Caco-2 (cell line): ENCODE data around the gene KRT83. TPM values are rescaled to one million over a fixed set of nuclear protein-coding genes. Genes with fewer than 3 reads are reported as not detected.
"Not testable (repeated sequence)": the region's sequence is repeated elsewhere in the genome, so short reads cannot be mapped to it uniquely, and the experiment has no call there.

ENCODE experiments used
- BruUV-seq: library from RNA; stranded (reverse); fragments of 400-500 nt; replicated peaks from 2 replicates; lab custom pipeline; 2021; lab: Mats Ljungman, UMichigan
- CTCF ChIA-PET: fragments of 300-600 bp; sonication (Branson Sonifier 250); formaldehyde crosslinking; loops from one replicate; lab custom pipeline; 2022; ENCODE audit warnings: antibody characterized with exemption; lab: Charles Lee
- POLR2A ChIA-PET: fragments of 300-600 bp; sonication (Branson Sonifier 250); formaldehyde crosslinking; loops from one replicate; lab custom pipeline; 2022; ENCODE audit warnings: antibody characterized with exemption; lab: Charles Lee
- DNase-seq, 2 experiments: peaks; one replicate each; pipeline versions ENCODE4 v3.0.0 to v3.0.0-alpha.2; 2020 to 2022
- H3K27me3 ChIP-seq: replicated peaks from 2 replicates; pipeline ENCODE4 v1.6.0; 2011; ENCODE audit warnings: low read length; ENCODE audit not compliant: control insufficient read depth, insufficient read depth
- H3K36me3 ChIP-seq: 2 replicates; pipeline ENCODE4 v1.5.1; 2011; ENCODE audit warnings: low read length; ENCODE audit not compliant: control insufficient read depth, insufficient read depth
- H3K4me1 ChIP-seq: fragments of 250-450 bp; sonication (Bioruptor Pico); 2 replicates; pipeline ENCODE4 v1.5.1; 2020; ENCODE audit warnings: mild to moderate bottlenecking
- H3K4me3 ChIP-seq: 2 replicates; pipeline ENCODE4 v1.5.1; 2011; ENCODE audit warnings: low read depth, mild to moderate bottlenecking, control low read depth, low read length
- H3K9me3 ChIP-seq: fragments of 250-450 bp; sonication (Bioruptor Pico); 2 replicates; pipeline ENCODE4 v1.5.1; 2020; ENCODE audit warnings: mild to moderate bottlenecking, moderate library complexity
- H3K27ac Mint-ChIP-seq: one replicate; pipeline ENCODE4 v1.8.0; 2022; ENCODE audit warnings: mixed read lengths; ENCODE audit not compliant: unreplicated experiment
- H3K27me3 Mint-ChIP-seq: one replicate; pipeline ENCODE4 v1.8.0; 2022; ENCODE audit warnings: mixed read lengths; ENCODE audit not compliant: insufficient read depth, unreplicated experiment
- H3K36me3 Mint-ChIP-seq: one replicate; pipeline ENCODE4 v1.8.0; 2022; ENCODE audit warnings: mild to moderate bottlenecking, mixed read lengths; ENCODE audit not compliant: insufficient read depth, unreplicated experiment
- H3K4me1 Mint-ChIP-seq: one replicate; pipeline ENCODE4 v1.8.0; 2022; ENCODE audit warnings: low read depth, mixed read lengths; ENCODE audit not compliant: unreplicated experiment
- H3K4me3 Mint-ChIP-seq: one replicate; pipeline ENCODE4 v1.8.0; 2022; ENCODE audit warnings: mild to moderate bottlenecking, moderate library complexity, mixed read lengths; ENCODE audit not compliant: unreplicated experiment
- H3K9me3 Mint-ChIP-seq: one replicate; pipeline ENCODE4 v1.8.0; 2022; ENCODE audit warnings: mixed read lengths; ENCODE audit not compliant: unreplicated experiment
- intact Hi-C: fragments of 100-400 bp; cut with micrococcal nuclease; formaldehyde crosslinking; loops from one replicate; pipeline ENCODE4 v1.10.0; 2022; ENCODE audit not compliant: unreplicated experiment
- total RNA-seq: library from RNA; stranded (reverse); gene quantifications from 2 replicates; pipeline ENCODE4 v1.2.3, GENCODE V29; 2022
- TF ChIP-seq, protein P1 (sequence below), 2 experiments: fragments of 200-600 bp in 1 of 2; IDR thresholded peaks; 1 replicate in 1 of 2; 2 replicates in 1 of 2; pipeline versions ENCODE4 v1.5.1 to v1.8.0; 2011 to 2022; ENCODE audit warnings: antibody characterized with exemption in 1 of 2, control low read depth in 1 of 2, inconsistent platforms in 1 of 2, low read depth in 1 of 2, low read length in 1 of 2, mild to moderate bottlenecking in 1 of 2, moderate library complexity in 1 of 2; ENCODE audit not compliant: insufficient read depth in 1 of 2, severe bottlenecking in 1 of 2, unreplicated experiment in 1 of 2

Gene KRT83
- total RNA-seq, 1 experiment from 2014 or later = not detected

DNA sequence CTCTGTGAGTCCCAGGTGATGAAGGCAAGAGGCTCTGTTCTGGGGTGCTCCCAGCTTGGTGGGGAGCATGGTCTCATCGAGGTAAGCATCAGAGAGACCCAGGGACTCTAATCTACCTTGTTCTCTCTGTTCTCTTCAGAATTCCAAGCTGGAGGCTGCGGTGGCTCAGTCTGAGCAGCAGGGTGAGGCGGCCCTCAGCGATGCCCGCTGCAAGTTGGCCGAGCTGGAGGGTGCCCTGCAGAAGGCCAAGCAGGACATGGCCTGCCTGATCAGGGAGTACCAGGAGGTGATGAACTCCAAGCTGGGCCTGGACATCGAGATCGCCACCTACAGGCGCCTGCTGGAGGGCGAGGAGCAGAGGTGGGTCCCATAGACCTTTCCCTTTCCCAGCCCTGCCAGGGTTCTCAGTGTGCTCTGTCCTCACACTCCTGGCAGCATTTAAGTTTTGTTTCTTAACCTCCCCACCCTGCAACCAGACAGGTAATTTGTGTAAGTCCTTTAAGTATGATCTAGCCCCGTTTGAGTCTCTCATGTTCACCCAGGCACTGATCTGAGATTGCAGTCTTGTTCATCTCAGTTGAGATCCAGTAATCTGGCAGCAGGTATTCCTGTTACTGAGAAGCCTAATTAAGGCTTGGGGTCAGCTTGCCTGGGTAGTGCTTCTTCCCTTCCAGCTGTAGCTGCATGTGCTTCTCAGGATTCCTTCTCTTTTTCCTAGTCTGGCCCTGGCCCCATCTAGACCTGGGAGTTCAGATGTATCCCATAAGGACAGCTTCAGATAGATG is 15.1 kb downstream of the KRT83 start:
- Mint-ChIP-seq H3K4me1 (no peaks in the 10 kb centered on the region), H3K27me3 (peaks cover 2% of the 10 kb centered on the region), H3K4me3 (no peak overlapping the region), H3K9me3 (no peaks in the 10 kb centered on the region), H3K36me3 (no peaks in the 10 kb centered on the region), H3K27ac (no peak overlapping the region)
- TF ChIP-seq, protein P1, sequence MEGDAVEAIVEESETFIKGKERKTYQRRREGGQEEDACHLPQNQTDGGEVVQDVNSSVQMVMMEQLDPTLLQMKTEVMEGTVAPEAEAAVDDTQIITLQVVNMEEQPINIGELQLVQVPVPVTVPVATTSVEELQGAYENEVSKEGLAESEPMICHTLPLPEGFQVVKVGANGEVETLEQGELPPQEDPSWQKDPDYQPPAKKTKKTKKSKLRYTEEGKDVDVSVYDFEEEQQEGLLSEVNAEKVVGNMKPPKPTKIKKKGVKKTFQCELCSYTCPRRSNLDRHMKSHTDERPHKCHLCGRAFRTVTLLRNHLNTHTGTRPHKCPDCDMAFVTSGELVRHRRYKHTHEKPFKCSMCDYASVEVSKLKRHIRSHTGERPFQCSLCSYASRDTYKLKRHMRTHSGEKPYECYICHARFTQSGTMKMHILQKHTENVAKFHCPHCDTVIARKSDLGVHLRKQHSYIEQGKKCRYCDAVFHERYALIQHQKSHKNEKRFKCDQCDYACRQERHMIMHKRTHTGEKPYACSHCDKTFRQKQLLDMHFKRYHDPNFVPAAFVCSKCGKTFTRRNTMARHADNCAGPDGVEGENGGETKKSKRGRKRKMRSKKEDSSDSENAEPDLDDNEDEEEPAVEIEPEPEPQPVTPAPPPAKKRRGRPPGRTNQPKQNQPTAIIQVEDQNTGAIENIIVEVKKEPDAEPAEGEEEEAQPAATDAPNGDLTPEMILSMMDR (IDR thresholded peaks at IDR 0.05; ENCODE audit: insufficient read depth in 1 of 2, low read depth in 1 of 2, low read length in 1 of 2, severe bottlenecking in 1 of 2, unreplicated experiment in 1 of 2) = peak; percentile 15 to 37
- Histone ChIP-seq H3K9me3 (no peaks in the 10 kb centered on the region), H3K27me3 (no peaks in the 10 kb centered on the region), H3K4me1 (peaks cover 6% of the 10 kb centered on the region; the same call in 1 of the 2 replicates), H3K36me3 (no peaks in the 10 kb centered on the region), H3K4me3 (no peak overlapping the region)
- DNase-seq = peak in 1 of 2 experiments; percentile 19
- intact Hi-C loops = loop anchor here (5.0 kb wide), 2 partner anchors 89 to 149 kb away; no protein-coding TSS in a partner anchor
- CTCF ChIA-PET = interaction anchor here (0.6 to 1.6 kb wide), 4 partner anchors 13 to 28 kb away, joined by 3 to 5 read pairs (median 4); no protein-coding TSS in a partner anchor
- POLR2A ChIA-PET = no interaction called here
- no TSS peak for BruUV-seq

DNA sequence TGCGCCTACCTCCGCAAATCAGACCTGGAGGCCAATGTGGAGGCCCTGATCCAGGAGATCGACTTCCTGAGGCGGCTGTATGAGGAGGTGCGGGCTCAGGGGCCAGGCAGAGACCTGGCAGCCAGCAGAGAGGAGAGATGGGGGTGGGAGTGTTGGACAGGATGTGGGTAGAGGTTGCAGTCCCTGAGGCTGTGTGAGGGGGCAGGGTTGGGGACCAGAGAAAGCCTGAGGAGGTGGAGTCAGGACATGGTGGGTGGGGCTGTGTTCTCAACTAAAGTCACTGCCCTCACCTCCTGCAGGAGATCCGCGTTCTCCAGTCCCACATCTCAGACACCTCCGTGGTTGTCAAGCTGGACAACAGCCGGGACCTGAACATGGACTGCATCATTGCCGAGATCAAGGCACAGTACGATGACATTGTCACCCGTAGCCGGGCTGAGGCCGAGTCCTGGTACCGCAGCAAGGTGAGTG is 16.2 kb downstream of the KRT83 start:
- H3K27me3 ChIP-seq, H3K36me3 Mint-ChIP-seq, DNase-seq, H3K4me1 ChIP-seq, BruUV-seq, CTCF ChIA-PET, H3K36me3 ChIP-seq, H3K4me3 Mint-ChIP-seq, H3K4me3 ChIP-seq, H3K27me3 Mint-ChIP-seq, POLR2A ChIA-PET, H3K9me3 ChIP-seq, H3K27ac Mint-ChIP-seq, H3K9me3 Mint-ChIP-seq, H3K4me1 Mint-ChIP-seq: not testable (repeated sequence)
- intact Hi-C loops = loop anchor here (5.0 kb wide), 2 partner anchors 88 to 148 kb away; no protein-coding TSS in a partner anchor

DNA sequence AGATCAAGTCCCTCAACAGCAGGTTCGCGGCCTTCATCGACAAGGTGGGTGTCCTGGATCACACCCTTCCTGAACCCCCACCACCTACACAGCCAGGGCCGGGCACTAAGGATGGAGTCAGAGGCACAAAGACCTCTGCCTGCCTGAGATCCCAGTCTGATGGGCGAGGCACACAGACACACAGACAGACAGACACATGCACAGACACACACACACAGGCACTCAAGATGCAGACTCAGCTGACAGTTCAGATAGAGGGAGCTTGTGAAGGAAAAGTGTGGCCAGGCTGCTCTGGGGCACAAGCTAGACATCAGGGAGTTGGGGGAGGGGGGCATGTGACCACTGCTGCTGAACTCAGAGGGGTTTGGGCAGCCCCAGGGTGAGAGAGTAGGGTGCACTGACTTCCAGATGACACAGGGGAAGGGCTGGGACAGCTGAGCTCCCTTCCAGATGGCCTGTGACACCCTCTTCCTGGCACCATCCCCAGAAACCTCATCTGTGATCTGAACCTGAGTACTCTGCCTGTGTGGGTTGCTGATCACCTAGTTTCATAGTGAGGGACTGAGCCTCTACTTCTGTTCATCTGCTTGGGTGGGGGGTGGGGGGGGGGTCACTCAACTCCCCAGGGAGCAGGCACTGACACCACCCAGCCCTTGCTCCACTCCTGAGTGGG is 18.8 kb downstream of the KRT83 start:
- POLR2A ChIA-PET, H3K4me3 Mint-ChIP-seq, DNase-seq, H3K27ac Mint-ChIP-seq, H3K27me3 ChIP-seq, intact Hi-C loops, H3K36me3 ChIP-seq, CTCF ChIA-PET, H3K27me3 Mint-ChIP-seq, H3K4me3 ChIP-seq, H3K36me3 Mint-ChIP-seq, H3K9me3 Mint-ChIP-seq, H3K4me1 ChIP-seq, H3K9me3 ChIP-seq, H3K4me1 Mint-ChIP-seq, BruUV-seq: not testable (repeated sequence)

DNA sequence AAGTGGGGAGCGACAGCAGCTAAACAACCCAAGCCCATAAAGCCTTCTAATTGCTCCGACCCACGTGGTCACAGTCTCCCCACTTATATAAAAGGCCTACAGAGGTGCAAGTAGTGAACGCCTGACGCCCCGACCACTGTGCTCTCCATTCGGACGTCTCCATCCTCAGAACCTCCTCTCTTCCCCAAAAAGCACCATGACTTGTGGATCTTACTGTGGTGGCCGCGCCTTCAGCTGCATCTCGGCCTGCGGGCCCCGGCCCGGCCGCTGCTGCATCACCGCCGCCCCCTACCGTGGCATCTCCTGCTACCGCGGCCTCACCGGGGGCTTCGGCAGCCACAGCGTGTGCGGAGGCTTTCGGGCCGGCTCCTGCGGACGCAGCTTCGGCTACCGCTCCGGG is 19.5 kb downstream of the KRT83 start:
- H3K4me3 ChIP-seq, H3K4me1 Mint-ChIP-seq, POLR2A ChIA-PET, CTCF ChIA-PET, BruUV-seq, H3K27me3 ChIP-seq, intact Hi-C loops, H3K36me3 ChIP-seq, H3K36me3 Mint-ChIP-seq, H3K4me3 Mint-ChIP-seq, DNase-seq, H3K9me3 Mint-ChIP-seq, H3K4me1 ChIP-seq, H3K27me3 Mint-ChIP-seq, H3K9me3 ChIP-seq, H3K27ac Mint-ChIP-seq: not testable (repeated sequence)
